HCT116 (cell line): ENCODE data around the gene DIO1. TPM values are rescaled to one million over a fixed set of nuclear protein-coding genes. Genes with fewer than 3 reads are reported as not detected.

ENCODE experiments used
- ATAC-seq: fragments of 200-7000 bp; cut with Tn5 transposase; 2 replicates; pipeline ENCODE4 v1.9.1; 2020; ENCODE audit warnings: mild to moderate bottlenecking, moderate library complexity
- BruUV-seq: library from RNA; stranded (reverse); fragments of 400-500 nt; replicated peaks from 2 replicates; lab custom pipeline; 2021; lab: Mats Ljungman, UMichigan
- CTCF ChIA-PET: fragments of 300-600 bp; sonication (Branson Sonifier 250); formaldehyde crosslinking; loops from one replicate; lab custom pipeline; 2021; ENCODE audit warnings: antibody characterized with exemption; lab: Charles Lee
- POLR2A ChIA-PET: fragments of 300-600, 350-600 bp; sonication (Branson Sonifier 250); formaldehyde crosslinking; loops from one replicate; lab custom pipeline; 2021; ENCODE audit warnings: antibody characterized with exemption; lab: Charles Lee
- RAD21 ChIA-PET, 2 experiments: fragments of 300-600 bp; sonication (Branson Sonifier 250); formaldehyde crosslinking; loops; one replicate each; lab custom pipeline; 2023; ENCODE audit warnings: low total read pairs in 2 of 2; ENCODE audit not compliant: uncharacterized antibody in 2 of 2, unreplicated experiment in 2 of 2, low non-redundant PET in 1 of 2; lab: Charles Lee
- DNase-seq: peaks from one replicate; pipeline ENCODE4 v3.0.0-alpha.2; 2010; ENCODE audit warnings: low read depth, low spot score
- H2AFZ ChIP-seq: fragments of 200-600 bp; shearing (Covaris generic), sonication (generic); 2 replicates; pipeline ENCODE4 v1.6.1; 2017; ENCODE audit warnings: low read depth, mixed run types, mixed read lengths, antibody characterized with exemption, low read length; ENCODE audit not compliant: poor library complexity, severe bottlenecking
- H3K27ac ChIP-seq: 2 replicates; pipeline ENCODE4 v1.5.1; 2012; ENCODE audit warnings: low read depth, low read length
- H3K27me3 ChIP-seq: fragments of 200-600 bp; sonication (generic); 2 replicates; pipeline ENCODE4 v1.6.1; 2016; ENCODE audit warnings: mixed run types, low read length, mixed read lengths; ENCODE audit not compliant: insufficient read depth
- H3K36me3 ChIP-seq, 2 experiments: fragments of 200-500 bp in 1 of 2; fragments of 200-600 bp in 1 of 2; sonication (Bioruptor generic) in 1 of 2; sonication (generic) in 1 of 2; 2 replicates each; pipeline versions ENCODE4 v1.5.1 to v1.6.1; 2014 to 2016; ENCODE audit warnings: low read length in 2 of 2, inconsistent platforms in 1 of 2, mixed read lengths in 1 of 2, mixed run types in 1 of 2; ENCODE audit not compliant: insufficient read depth in 2 of 2, control insufficient read depth in 1 of 2
- H3K4me1 ChIP-seq, 2 experiments: fragments of 200-600 bp in 1 of 2; sonication (generic) in 1 of 2; 2 replicates each; pipeline versions ENCODE4 v1.5.1 to v1.6.1; 2012 to 2017; ENCODE audit warnings: low read length in 2 of 2, inconsistent platforms in 1 of 2, mild to moderate bottlenecking in 1 of 2, mixed read lengths in 1 of 2, mixed run types in 1 of 2, moderate library complexity in 1 of 2; ENCODE audit not compliant: insufficient read depth in 2 of 2, control insufficient read depth in 1 of 2
- H3K4me2 ChIP-seq: fragments of 200-600 bp; sonication (generic); 2 replicates; pipeline ENCODE4 v1.6.1; 2017; ENCODE audit warnings: mixed run types, low read length, mixed read lengths
- H3K4me3 ChIP-seq, 2 experiments: fragments of 200-600 bp in 1 of 2; sonication (generic) in 1 of 2; replicated peaks in 1 of 2; 2 replicates each; pipeline ENCODE4 v1.5.1; 2011 to 2016; ENCODE audit warnings: low read length in 2 of 2, control low read depth in 1 of 2, low read depth in 1 of 2, mild to moderate bottlenecking in 1 of 2, mixed read lengths in 1 of 2, mixed run types in 1 of 2
- H3K79me2 ChIP-seq: fragments of 200-600 bp; sonication (generic); 2 replicates; pipeline ENCODE4 v1.6.1; 2017; ENCODE audit warnings: mild to moderate bottlenecking, mixed run types, low read length, moderate library complexity, mixed read lengths; ENCODE audit not compliant: insufficient read depth
- H3K9ac ChIP-seq: fragments of 200-600 bp; sonication (generic); 2 replicates; pipeline ENCODE4 v1.6.1; 2016; ENCODE audit warnings: low read length, mixed read lengths
- H3K9me2 ChIP-seq: fragments of 200-600 bp; sonication (generic), shearing (Covaris generic); 2 replicates; pipeline ENCODE4 v1.6.1; 2017; ENCODE audit warnings: mixed run types, mild to moderate bottlenecking, moderate library complexity; ENCODE audit not compliant: insufficient read depth
- H3K9me3 ChIP-seq, 2 experiments: fragments of 200-500 bp in 1 of 2; fragments of 200-600 bp in 1 of 2; sonication (Bioruptor generic) in 1 of 2; sonication (generic) in 1 of 2; 2 replicates each; pipeline ENCODE4 v1.6.1; 2014 to 2017; ENCODE audit warnings: low read length in 2 of 2, mixed read lengths in 2 of 2, inconsistent platforms in 1 of 2, low read depth in 1 of 2, mild to moderate bottlenecking in 1 of 2, mixed run types in 1 of 2, moderate library complexity in 1 of 2; ENCODE audit not compliant: control insufficient read depth in 1 of 2, insufficient read depth in 1 of 2
- H4K20me1 ChIP-seq: fragments of 200-600 bp; sonication (generic), shearing (Covaris generic); 2 replicates; pipeline ENCODE4 v1.6.1; 2017; ENCODE audit warnings: mixed run types, mild to moderate bottlenecking, moderate library complexity; ENCODE audit not compliant: insufficient read depth
- CBX3 ChIP-seq: IDR thresholded peaks from 2 replicates; pipeline ENCODE4 v1.6.1; 2012; ENCODE audit warnings: low read depth
- EGR1 ChIP-seq: IDR thresholded peaks from 2 replicates; pipeline ENCODE4 v1.6.1; 2012; ENCODE audit warnings: low read depth
- ELF1 ChIP-seq: IDR thresholded peaks from 2 replicates; pipeline ENCODE4 v1.6.1; 2012; ENCODE audit warnings: low read depth, borderline replicate concordance
- EZH2phosphoT487 ChIP-seq: fragments of 200-600 bp; IDR thresholded peaks from 2 replicates; pipeline ENCODE4 v1.6.1; 2018; ENCODE audit warnings: antibody characterized with exemption, borderline replicate concordance
- FOSL1 ChIP-seq: IDR thresholded peaks from 2 replicates; pipeline ENCODE4 v1.6.1; 2012; ENCODE audit warnings: low read depth
- JUND ChIP-seq: IDR thresholded peaks from 2 replicates; pipeline ENCODE4 v1.6.1; 2012
- POLR2A ChIP-seq: IDR thresholded peaks from 2 replicates; pipeline ENCODE4 v1.7.0; 2011; ENCODE audit warnings: borderline replicate concordance; ENCODE audit not compliant: insufficient read depth, insufficient read length; ENCODE audit errors: extremely low read depth
- RAD21 ChIP-seq: IDR thresholded peaks from 2 replicates; pipeline ENCODE4 v1.6.1; 2012; ENCODE audit warnings: low read depth, mild to moderate bottlenecking
- SIN3A ChIP-seq: IDR thresholded peaks from 2 replicates; pipeline ENCODE4 v1.6.1; 2012; ENCODE audit warnings: low read depth
- SP1 ChIP-seq: IDR thresholded peaks from 2 replicates; pipeline ENCODE4 v1.6.1; 2012; ENCODE audit warnings: low read depth
- SRF ChIP-seq: IDR thresholded peaks from 2 replicates; pipeline ENCODE4 v1.6.1; 2012; ENCODE audit warnings: low read depth
- TCF7L2 ChIP-seq: IDR thresholded peaks from 2 replicates; pipeline ENCODE4 v1.7.0; 2011; ENCODE audit warnings: borderline replicate concordance, inconsistent platforms; ENCODE audit not compliant: insufficient read depth, insufficient read length; ENCODE audit errors: extremely low read depth
- YY1 ChIP-seq: IDR thresholded peaks from 2 replicates; pipeline ENCODE4 v1.6.1; 2011; ENCODE audit warnings: low read length, low read depth, moderate library complexity, mild to moderate bottlenecking; ENCODE audit not compliant: insufficient replicate concordance; ENCODE audit errors: extremely low read depth
- ZFX ChIP-seq: fragments of 450-650 bp; IDR thresholded peaks from 2 replicates; pipeline ENCODE4 v1.6.1; 2017
- ZNF274 ChIP-seq: fragments of 200-500 bp; sonication (Bioruptor generic); IDR thresholded peaks from 2 replicates; pipeline ENCODE4 v1.6.1; 2014; ENCODE audit warnings: mild to moderate bottlenecking, low read depth, low read length, inconsistent platforms
- intact Hi-C: fragments of 100-400 bp; cut with micrococcal nuclease; formaldehyde crosslinking; loops from 2 replicates; pipeline ENCODE4 v1.10.0; 2022
- total RNA-seq: library from RNA; stranded (reverse); gene quantifications from one replicate; pipeline ENCODE4 v1.2.1, GENCODE V29; 2021; ENCODE audit not compliant: unreplicated experiment
- TF ChIP-seq, protein P1 (sequence below), 3 experiments: fragments of 200-600 bp in 1 of 3; sonication (generic) in 1 of 3; IDR thresholded peaks in 2 of 3; conservative IDR thresholded peaks in 1 of 3; 2 replicates each; pipeline ENCODE4 v1.5.1; 2012 to 2017; ENCODE audit warnings: low read depth in 2 of 3, low read length in 2 of 3, antibody characterized with exemption in 1 of 3, borderline replicate concordance in 1 of 3, control low read depth in 1 of 3, mild to moderate bottlenecking in 1 of 3, mixed read lengths in 1 of 3, mixed run types in 1 of 3, moderate library complexity in 1 of 3; ENCODE audit not compliant: insufficient read depth in 1 of 3
- TF ChIP-seq, protein P2 (sequence below): IDR thresholded peaks from 2 replicates; pipeline ENCODE4 v1.6.1; 2011; ENCODE audit warnings: mild to moderate bottlenecking, low read length, moderate library complexity; ENCODE audit not compliant: insufficient replicate concordance; ENCODE audit errors: extremely low read depth

DIO1 gene
- total RNA-seq, 1 experiment from 2014 or later = not detected

DNA sequence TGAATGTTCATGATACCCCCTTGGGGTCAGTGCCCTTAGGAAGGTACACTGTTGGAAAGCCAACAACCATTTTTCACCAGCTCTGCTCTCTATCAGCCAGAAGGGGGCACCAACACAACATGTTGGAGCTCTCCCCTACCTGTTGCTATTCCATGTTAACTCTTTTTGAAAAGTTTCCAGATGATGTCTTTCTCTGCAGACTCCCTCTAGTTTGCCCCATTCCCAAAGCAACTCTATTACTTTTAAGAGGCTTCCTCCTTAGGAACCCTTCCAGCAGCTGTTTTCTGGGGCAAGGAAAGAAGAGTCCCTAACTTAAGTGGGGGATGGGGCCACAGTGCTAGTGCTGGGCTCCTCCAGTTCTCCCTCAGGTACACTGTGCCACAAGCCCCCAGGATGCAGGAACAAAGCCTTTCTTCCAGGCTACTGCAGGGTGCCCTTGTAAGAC lies 33.0 kb upstream of the DIO1 start:
- Histone ChIP-seq H3K9me3 (no peaks in the 10 kb centered on the region), H4K20me1 (no peaks in the 10 kb centered on the region), H3K27ac (no peak overlapping the region), H3K4me1 (no peaks in the 10 kb centered on the region), H3K79me2 (no peaks in the 10 kb centered on the region), H2AFZ (no peak overlapping the region), H3K9me2 (no peaks in the 10 kb centered on the region), H3K9ac (no peak overlapping the region), H3K4me2 (no peak overlapping the region), H3K27me3 (no peaks in the 10 kb centered on the region), H3K36me3 (peaks cover 0 to 3% of the 10 kb centered on the region in 2 experiments; a peak in 1 of 4 replicates), H3K4me3 (no peak overlapping the region)
- BruUV-seq = no TSS peak
- intact Hi-C loops = loop anchor here (1.0 to 5.0 kb wide), 3 partner anchors 98 to 546 kb away; partner anchors contain the start of genes SSBP3, TCEANC2 and TMEM59
- ATAC-seq (peak; percentile 97), DNase-seq (peak; percentile 32)
- TF ChIP-seq RAD21 (peak; percentile 93), CBX3 (no peak), ZNF274 (no peak)
- TF ChIP-seq, protein P1, sequence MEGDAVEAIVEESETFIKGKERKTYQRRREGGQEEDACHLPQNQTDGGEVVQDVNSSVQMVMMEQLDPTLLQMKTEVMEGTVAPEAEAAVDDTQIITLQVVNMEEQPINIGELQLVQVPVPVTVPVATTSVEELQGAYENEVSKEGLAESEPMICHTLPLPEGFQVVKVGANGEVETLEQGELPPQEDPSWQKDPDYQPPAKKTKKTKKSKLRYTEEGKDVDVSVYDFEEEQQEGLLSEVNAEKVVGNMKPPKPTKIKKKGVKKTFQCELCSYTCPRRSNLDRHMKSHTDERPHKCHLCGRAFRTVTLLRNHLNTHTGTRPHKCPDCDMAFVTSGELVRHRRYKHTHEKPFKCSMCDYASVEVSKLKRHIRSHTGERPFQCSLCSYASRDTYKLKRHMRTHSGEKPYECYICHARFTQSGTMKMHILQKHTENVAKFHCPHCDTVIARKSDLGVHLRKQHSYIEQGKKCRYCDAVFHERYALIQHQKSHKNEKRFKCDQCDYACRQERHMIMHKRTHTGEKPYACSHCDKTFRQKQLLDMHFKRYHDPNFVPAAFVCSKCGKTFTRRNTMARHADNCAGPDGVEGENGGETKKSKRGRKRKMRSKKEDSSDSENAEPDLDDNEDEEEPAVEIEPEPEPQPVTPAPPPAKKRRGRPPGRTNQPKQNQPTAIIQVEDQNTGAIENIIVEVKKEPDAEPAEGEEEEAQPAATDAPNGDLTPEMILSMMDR (IDR thresholded peaks at IDR 0.05 in 2 of 3, conservative IDR thresholded peaks at IDR 0.05 in 1 of 3; ENCODE audit: borderline replicate concordance in 1 of 3, insufficient read depth in 1 of 3, low read depth in 2 of 3, low read length in 2 of 3) = peak; percentile 75 to 91 (median 84)
- ChIA-PET RAD21 (interaction anchor here (0.9 to 1.4 kb wide), 6 partner anchors 85 to 628 kb away, joined by 3 to 8 read pairs (median 6); partner anchors contain the start of genes IFT25 (in 1 of the 2) and LRRC42 (in 1 of the 2)), CTCF (interaction anchor here (0.6 to 5.6 kb wide), 23 partner anchors 8 to 949 kb away, joined by 3 to 63 read pairs (median 4); partner anchors contain the start of genes CYB5RL, IFT25, LRRC42 and MRPL37), POLR2A (interaction anchor here (1.0 to 1.4 kb wide), 2 partner anchors 10 to 85 kb away, joined by 3 read pairs; partner anchors contain the start of gene IFT25)

DNA sequence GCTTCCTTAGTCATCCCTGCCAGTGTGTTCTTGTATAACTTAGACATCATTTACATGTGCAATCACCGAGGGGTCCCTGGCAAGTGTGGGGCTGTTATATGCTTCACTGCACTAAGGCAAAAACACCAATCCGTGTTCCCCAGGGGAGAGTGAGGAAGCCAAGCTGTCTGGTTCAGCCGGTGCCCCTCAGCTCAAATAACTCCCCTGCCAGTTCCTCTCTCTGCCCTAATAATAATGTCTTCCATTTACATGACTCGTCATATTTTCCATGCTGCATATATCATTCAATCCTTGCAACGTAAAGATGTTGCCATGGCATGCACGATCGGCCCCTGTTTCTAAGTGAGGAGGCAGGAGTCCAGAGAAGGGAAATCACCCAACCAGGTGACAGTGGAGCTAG lies 31.5 kb upstream of the DIO1 start:
- Histone ChIP-seq H3K27me3 (no peaks in the 10 kb centered on the region), H3K4me3 (no peak overlapping the region), H3K79me2 (no peaks in the 10 kb centered on the region), H3K36me3 (peaks cover 6% of the 10 kb centered on the region in 2 experiments; a peak in 1 of 4 replicates), H4K20me1 (no peaks in the 10 kb centered on the region), H3K4me2 (no peak overlapping the region), H3K4me1 (no peaks in the 10 kb centered on the region), H2AFZ (no peak overlapping the region), H3K9me3 (no peaks in the 10 kb centered on the region), H3K9me2 (no peaks in the 10 kb centered on the region), H3K9ac (no peak overlapping the region), H3K27ac (no peak overlapping the region)
- TF ChIP-seq CBX3 (no peak), JUND (no peak), SP1 (no peak), EZH2phosphoT487 (no peak), YY1 (no peak), SRF (no peak), TCF7L2 (no peak), ZFX (no peak), RAD21 (no peak), SIN3A (no peak), ZNF274 (no peak), EGR1 (no peak), ELF1 (no peak), POLR2A (no peak), FOSL1 (no peak)
- TF ChIP-seq, protein P2, sequence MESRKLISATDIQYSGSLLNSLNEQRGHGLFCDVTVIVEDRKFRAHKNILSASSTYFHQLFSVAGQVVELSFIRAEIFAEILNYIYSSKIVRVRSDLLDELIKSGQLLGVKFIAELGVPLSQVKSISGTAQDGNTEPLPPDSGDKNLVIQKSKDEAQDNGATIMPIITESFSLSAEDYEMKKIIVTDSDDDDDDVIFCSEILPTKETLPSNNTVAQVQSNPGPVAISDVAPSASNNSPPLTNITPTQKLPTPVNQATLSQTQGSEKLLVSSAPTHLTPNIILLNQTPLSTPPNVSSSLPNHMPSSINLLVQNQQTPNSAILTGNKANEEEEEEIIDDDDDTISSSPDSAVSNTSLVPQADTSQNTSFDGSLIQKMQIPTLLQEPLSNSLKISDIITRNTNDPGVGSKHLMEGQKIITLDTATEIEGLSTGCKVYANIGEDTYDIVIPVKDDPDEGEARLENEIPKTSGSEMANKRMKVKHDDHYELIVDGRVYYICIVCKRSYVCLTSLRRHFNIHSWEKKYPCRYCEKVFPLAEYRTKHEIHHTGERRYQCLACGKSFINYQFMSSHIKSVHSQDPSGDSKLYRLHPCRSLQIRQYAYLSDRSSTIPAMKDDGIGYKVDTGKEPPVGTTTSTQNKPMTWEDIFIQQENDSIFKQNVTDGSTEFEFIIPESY = no peak
- ATAC-seq (no peak), DNase-seq (no peak)
- no TSS peak for BruUV-seq
- intact Hi-C loops = loop anchor here (5.0 kb wide), 1 partner anchor 545 kb away; the partner anchor contains the start of gene SSBP3
- ChIA-PET CTCF (interaction anchor here (5.6 kb wide), 1 partner anchor 97 kb away, joined by 63 read pairs; no protein-coding TSS in a partner anchor), POLR2A (no interaction called here), RAD21 (no interaction called here)
